NCI-H2029 (cell line): Measurements from ENCODE around the gene UGT8.
A peak's percentile ranks its signal among the peaks of the same experiment; 100 is the strongest.
"Not testable (repeated sequence)": the region's sequence is repeated elsewhere in the genome, so short reads cannot be mapped to it uniquely, and the experiment has no call there.

ENCODE experiments used
- DNase-seq: peaks from one replicate; lab custom pipeline; 2025; lab: John Stamatoyannopoulos, UW

UGT8 gene

DNA sequence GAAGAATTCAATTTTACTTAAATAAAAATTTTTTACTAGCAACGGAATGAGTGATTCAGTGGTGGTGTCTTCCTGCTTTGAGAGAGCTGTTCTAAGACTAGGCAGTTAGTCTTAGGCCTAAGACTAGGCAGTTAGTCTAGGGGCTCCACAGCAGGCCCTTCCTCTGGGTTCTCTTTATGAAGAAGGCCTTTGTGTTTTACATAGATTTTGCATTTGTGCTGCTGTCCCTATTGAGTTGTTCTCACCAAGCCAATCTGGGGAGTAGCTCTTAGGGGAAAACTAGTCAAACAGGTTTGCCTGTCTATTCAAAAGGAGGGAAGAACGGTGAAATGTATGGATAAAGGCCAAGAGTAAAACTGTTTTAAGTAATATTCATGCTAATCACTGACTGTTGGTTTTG lies 7.6 kb downstream of the UGT8 start:
- DNase-seq, result peak; percentile 67

DNA sequence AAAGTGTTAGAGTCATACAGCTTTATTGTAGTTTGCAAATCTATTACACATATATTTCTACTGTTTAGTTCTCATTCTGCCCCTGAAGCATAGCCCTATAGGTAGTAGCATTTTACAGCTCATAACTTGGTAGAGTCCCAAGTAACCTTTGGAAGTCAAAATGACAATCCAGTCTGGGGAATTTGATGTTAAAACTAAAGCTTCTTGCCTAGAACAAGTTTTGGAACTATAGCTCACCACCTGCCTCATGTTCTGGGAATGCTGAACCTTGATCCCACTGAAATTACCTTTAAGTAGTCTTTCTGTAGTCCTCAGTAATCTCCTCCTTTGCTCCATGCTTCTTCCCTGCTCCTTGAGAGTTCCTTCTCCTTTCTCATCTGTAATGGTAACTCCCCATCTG lies 8.4 kb downstream of the UGT8 start:
- DNase-seq, result no peak

DNA sequence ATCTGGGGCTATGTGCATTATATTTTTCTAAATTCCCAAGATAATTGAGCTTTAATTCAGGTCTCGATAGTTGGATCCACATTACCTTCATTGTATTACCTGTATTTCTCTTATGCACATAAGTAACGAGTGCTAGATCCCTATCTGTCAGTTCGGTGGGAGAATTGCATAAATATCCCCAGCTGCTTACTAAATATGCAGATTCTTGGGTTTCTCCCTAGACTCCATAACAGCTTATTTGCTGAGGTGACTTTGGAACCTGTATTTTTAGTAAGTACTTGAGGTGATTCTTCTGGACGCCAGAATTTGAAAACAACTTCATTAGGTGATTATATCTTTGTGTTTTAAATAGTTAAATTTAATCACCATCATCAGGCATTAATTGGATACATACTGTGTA lies 15.0 kb downstream of the UGT8 start:
- DNase-seq, result peak; percentile 28

DNA sequence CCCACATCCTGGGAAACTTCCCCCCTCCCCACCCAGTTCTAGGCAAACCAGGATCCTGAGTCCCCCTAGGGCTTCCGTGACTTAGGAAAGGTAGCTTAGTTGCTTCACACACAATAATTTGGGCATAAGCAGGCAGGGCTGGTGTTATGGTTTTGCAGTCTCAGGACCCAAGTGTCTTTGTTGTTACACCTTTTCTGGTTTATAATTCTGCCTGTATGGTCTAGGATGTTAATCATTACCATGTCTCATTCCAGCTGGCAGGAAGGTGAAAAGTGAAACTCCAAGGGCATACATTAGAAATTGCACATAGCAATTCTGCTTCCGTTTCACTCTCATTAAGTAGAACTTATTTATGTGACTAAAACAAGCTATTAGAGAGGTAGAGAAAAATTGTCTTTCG lies 16.8 kb downstream of the UGT8 start:
- DNase-seq, result no peak

DNA sequence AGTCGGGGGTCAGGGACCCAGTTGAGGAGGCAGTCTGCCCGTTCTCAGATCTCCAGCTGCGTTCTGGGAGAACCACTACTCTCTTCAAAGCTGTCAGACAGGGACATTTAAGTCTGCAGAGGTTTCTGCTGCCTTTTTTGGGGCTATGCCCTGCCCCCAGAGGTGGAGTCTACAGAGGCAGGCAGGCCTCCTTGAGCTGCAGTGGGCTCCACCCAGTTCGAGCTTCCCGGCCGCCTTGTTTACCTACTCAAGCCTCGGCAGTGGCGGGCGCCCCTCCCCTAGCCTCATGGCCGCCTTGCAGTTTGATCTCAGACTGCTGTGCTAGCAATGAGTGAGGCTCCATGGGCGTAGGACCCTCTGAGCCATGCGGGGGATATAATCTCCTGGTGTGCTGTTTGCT lies 17.4 kb downstream of the UGT8 start:
- peak; percentile 47 for DNase-seq

DNA sequence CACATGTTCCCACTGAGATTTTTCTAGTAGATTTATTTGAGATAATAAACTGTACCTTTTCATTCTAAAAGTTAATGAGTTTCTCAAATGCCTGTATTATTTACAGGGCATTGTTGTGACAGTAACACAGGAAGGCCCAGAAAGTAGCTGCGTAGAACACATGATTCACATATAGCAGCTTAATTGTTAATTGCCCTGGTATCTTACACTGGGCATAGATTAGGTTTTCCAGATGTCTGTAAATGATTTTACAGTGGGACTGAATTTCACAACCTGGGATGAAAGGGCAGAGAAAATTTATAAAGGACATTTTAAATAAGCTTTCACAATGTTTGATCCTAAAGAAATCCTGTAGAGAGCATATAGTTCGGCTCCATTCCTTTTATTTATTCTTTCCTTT lies 27.6 kb downstream of the UGT8 start:
- no peak for DNase-seq

DNA sequence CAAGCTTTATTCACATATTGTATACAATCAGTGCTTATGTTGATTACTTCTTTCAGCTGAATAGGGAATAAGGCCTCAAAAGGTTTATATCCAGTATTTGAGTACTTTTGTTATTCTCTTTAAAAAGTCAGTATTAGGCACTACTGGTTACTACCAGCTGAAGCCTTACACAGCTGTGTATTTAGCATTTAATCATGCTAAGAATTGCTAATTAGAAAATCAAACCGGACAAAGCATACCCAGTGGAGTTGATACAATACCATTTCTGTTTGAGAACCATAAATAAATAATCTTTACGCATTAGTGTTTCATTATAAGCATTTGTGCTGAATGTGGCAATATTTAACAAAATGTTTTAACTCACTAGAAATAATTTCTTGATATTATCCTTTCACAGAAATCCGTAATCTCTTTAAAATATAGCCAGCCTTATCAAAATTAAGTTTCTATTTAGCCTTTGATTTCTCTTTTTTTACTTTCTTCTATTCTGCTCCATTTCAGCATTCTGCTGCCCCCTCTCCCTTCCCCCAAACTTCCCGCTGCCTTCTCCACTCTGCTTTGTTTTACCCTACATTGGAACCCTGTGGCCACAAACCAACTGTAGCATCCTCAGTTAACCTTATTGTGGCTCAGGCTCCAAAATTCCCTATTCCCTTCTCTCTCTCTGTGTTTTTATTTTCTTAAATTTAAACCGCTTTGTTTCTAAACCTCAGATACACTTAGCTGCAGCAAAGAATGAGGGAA lies 37.8 kb downstream of the UGT8 start:
- no peak for DNase-seq

DNA sequence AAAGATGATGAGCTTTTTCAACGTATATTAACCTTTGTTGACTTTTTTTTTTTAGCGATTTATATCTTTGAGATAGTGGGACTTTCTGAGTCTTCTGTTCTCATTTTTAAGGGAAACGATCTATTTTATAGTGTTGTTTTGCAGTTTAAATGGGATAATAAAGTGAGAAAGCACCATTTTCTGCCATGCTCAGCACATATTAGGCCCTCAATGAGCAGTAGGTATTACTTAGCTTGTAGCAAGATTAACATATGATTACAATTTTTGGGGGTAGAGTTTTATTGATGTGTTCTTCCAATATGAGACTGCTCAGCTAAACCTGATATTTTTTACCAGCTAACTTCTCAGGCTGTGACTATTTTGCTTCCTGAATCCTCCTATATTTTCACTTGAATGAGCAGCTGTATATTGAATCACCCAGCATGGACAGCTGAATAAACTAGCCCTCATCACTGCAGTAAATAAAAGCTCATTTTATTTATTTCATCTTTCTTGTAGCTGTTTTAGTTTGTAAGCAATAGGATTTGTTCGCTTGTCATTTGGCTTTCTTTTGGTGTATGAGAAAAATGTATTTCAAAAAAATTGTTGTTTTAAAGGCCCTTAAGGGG lies 43.7 kb downstream of the UGT8 start:
- no peak for DNase-seq

DNA sequence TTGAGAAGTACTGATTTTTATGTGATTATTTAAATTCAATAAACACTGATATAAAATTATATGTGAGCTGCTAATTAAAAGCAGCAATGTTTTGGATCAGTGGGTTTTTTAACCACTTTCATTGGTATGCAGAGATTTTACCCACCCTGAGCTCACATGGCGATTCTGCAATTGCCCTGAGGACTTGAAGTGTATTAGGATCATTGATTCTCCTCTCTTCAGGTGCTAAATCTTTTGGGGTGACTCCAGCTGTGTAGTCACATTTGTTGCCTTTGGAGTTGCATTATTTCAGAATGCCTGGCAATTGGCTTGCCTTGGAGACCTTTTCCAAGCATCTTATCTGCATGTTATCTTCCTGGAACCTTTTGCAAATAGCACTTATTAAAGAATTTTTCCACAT lies 51.3 kb downstream of the UGT8 start:
- DNase-seq, result no peak

DNA sequence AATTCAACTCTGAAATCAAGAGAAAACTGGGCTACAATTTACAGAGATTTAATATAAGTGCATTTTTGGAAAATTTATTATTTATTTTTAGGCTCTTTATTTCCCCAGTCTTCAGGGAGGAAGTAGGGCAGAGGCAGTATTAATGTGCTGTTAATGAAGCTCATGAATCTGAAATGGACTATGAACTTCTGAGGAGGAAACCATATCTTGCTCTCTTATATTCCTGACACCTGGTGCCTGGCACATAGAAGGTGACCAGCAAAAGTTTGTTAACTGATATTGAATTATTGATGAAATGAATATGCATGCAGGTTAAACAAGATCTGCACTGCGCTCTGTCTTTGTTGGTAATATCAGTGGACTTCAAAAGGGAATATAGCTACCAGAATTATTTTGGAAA lies 55.1 kb downstream of the UGT8 start:
- DNase-seq, result no peak

DNA sequence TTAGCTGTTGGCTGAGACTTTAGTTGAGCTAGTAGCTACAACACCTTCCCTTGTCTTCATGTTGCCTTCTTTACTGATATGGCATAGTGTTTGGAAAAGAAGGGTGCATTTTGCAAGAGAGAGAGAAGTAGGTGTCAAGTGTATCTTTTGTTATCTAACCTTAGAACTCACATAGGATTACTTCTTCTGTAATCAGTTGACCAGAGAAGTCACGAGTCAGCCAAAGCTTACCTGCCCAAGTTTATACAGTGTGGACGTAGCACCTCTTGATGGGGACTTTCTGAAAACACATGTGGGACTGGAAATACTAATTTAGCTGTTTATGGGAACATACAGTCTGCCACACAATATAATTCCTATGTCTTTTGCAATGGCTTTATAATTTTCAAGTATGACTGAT lies 56.0 kb downstream of the UGT8 start:
- no peak for DNase-seq

DNA sequence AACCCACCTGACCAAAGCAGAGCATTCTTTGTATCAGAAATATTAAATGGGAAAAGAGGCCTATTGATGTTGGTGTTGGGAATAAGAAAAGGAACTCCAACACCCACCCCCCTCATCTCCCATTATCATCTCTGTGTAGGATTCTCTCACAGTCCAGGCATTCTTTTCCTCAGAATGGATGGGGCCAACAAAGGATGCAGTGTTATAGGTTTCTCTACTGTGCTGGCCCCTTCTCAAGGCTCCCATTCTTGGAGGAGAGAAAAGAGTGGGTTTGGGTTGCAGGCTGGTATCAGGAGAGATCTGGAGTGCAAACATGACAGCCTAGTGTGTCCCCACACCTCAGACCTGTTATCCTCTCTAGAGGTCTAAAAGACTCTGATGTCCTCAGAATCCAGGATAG lies 59.6 kb downstream of the UGT8 start:
- no peak for DNase-seq

DNA sequence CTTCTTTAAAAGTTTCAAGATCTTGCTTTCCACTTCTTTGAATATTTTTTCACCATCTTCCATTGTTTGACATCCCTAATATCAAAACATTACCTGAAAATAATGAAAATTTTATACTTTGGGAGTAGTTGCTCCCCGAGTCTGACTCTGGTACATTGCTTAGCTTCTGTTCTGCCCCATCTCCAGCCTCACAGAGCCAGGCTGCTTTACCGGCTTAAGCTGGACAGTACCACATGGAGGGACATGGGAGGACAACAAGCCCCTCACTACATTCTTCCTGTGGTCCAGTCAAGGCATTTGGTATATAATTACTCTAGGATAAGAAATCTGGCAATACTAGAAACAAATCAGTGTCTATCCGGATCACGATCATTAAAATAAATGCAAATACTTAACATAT lies 60.2 kb downstream of the UGT8 start:
- no peak for DNase-seq

DNA sequence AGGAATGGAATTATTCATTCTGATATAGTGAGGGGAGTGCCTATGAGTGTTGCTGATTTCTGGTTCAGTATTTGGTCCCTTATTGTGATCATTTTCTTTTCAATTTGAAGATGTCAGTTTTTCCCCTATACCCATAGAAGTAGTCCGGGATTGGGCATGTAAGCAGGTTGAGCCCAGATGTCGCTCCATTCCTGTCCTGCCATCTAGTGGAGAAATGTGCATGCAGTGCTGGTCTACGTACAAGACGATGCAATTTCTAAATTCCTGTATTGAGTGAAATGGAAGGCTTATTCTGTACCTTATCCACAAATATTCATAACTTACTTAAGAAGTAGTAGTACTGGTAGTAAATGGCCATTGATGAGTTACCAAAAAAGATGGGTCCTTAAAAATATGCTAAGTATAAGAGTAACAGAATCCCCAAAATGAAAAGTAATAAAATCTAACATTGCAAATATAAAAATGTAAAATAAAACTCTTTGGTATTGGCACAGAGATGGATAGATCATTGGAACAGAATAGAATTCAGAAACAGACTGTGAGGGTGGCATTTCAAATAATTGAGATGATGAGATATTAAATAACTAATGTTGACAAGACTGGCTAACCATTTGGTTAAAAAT lies 60.9 kb downstream of the UGT8 start:
- DNase-seq, result peak; percentile 60

DNA sequence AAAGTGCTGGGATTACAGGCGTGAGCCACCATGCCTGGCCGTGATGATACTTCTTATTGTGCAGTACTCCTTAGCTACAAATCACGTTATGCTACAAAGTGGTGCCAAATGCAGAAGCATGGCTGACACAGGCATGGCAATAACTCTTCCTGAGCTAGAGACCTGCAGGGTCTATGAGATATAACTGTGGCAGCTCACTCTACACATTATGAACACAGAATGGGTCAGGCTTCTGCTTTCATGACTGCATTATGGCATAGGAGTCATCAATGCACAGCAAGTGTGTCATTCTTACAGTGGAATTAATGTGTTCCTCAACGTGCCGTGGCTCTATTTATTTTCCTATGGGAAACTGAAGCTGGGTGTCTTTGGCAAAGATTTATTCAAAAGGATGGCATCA lies 64.5 kb downstream of the UGT8 start:
- no peak for DNase-seq

DNA sequence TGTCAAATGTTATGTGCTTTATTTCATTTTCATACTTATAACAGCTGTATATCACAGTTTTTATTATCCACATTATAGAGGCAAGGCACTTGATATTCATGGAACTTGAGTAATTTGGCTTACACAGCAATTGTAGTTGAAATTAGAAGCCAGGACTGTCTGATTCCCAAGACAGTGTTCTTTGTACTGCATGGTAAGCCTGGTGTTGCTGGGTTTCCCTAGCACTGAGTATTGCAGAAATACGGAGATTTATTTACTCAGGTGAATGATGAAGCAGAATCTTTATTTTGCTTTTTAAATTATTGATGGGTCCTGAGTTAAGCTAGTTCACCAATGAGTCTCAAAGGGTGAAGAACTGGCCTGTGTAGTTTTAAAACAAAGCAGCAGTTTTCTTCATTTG lies 70.0 kb downstream of the UGT8 start:
- no peak for DNase-seq

DNA sequence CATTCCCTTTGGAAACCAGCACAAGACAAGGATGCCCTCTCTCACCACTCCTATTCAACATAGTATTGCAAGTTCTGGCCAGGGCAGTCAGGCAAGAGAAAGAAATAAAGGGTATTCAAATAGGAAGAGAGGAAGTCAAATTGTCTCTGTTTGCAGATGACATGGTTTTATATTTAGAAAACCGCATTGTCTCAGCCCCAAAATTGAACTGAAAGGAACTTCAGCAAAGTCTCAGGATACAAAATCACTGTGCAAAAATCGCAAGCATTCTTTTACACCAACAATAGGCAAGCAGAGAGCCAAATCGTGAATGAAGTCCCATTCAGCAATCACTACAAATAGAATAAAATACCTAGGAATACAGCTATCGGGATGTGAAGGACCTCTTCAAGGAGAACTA lies 72.1 kb downstream of the UGT8 start:
- DNase-seq, result not testable (repeated sequence)

DNA sequence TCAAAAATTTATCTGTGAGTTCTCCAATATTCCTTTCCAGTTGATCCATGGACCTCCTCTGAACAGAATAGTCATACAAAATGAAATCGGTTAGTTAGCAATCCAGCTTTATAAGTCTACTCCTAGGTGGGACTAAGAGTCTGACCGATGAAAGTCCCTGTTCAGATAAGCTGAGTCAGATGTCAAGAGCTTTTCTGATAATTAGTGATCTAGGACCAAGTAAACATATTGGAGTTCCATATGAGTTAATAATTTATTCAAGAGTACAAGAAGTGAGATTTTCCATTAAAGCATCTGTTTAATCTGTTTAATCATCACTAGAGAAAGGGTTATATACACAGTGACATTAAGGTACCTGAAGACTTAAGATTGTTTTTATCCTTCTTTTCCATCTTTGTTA lies 74.7 kb downstream of the UGT8 start:
- DNase-seq, result no peak

DNA sequence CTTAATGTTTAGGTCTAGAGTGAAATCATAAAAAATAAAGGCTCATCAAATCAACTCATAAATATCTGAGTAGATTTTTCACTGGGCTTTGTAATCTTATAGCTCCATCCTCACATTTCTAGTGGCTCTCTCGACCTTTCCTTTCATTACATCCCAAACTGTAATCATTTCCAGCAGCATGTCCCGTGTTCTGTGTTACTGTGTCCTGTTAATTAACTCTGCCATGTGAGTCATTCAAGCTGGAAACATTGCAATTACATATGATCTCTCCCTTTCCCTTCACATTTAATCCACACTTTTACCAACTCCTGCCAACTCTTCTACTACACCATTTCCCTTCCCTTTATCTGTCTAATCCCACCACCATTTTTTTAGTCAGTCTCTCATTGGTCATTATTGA lies 75.5 kb downstream of the UGT8 start:
- DNase-seq, result no peak

DNA sequence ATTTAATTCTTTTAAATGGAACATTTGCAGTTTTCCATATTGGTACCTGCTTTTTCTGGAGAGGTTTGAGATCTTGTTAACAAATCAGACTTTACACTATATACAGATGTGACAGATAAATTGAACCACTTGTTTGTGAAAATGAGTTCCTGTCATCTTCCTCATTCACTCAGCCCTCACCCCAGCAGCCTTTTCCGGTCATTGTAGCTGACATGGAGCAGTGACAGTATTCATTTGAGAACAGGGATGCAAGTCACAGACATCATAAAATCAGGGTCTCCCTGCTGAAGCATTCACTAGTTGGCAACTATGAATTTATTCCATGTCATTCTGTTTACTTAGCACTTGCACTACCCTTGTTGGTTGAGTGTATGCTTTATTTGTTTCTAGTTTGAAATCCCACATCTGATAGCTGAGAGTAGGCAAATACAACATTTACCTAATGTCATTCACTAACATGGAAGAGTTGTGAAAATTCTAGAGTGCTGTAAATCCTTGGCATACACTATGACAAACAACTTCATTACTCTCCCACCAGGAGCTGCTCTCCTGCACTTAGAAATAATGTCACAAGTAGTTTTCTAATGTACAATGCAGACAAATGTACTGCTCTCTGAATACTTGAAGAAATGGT lies 78.9 kb downstream of the UGT8 start:
- no peak for DNase-seq

DNA sequence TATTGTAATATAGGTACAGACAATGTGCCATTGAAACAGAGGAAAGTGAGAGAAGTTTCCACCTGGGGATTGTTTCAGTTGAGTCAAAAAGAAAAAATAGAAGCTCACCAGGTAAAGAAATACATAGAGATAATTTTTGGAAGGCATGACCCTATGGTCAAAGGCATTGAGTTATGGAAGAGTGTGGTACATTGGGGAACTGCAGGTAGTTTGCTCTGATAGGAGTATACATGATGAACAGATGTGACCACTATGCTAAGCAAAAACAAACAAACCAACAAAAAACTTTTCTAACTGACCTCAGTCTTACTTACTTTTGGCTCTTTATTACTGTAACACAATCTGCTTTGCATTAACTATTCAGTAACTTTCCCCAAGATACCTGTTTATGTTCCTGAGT lies 85.9 kb downstream of the UGT8 start:
- no peak for DNase-seq

DNA sequence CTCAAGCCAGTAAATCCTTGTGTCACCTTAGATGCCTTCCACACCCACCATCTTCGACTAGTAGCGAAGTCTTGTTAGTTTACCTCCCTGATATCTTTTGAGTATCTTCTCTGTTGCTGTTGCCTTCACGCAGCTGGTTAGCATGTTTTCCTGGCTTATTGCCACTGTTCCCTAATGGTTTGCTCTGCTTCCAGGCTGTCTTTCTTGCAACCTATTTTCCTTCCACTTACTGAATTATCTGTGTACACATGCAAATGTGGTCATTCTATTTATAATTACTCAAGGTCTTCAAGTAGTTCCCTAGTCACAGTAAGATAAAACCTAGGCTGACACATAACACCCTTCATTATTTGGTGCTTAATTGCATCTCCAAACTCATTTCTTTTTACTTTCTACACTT lies 89.5 kb downstream of the UGT8 start:
- DNase-seq, result no peak

DNA sequence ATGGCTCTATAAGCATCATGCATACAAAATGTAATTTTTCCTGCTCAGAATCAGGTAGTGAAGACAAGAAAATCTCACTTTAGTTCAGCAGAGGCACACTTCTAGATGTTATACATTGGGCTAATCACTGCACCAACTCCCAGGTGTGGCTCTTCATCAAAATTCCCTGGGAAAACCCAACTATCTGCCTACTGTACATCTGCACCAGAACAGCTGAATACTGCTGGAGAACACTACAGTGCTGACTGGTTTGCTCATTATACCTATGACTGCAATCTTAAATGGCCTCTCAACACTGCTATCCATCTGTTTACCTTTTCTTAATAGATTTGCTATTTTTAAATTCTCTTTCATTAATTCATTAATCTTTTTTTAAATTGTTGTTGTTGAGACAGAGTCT lies 92.0 kb downstream of the UGT8 start:
- DNase-seq, result no peak
